ENCODE results near the gene CENPB. TPM values are rescaled to one million over a fixed set of nuclear protein-coding genes. Genes with fewer than 3 reads are reported as not detected.

CENPB gene
- polyA plus RNA-seq, 1 donor (not counting 4 experiments of a cell fraction or from before 2014, with no cell fraction given): 18.1 TPM

GRCh38 chr20:3763671-3764601 lies 22.6 kb downstream of the CENPB start:
- Histone ChIP-seq H3K9me1 (ENCODE audit: control insufficient read depth, extremely low read depth, insufficient read depth, low read length) (no peaks in the 10 kb centered on the region), H3K4me1 (ENCODE audit: control insufficient read depth, extremely low read depth, insufficient read depth, low read length) (peaks cover 18% of the 10 kb centered on the region), H3K9me3 (ENCODE audit: control insufficient read depth, low read depth, low read length) (no peaks in the 10 kb centered on the region), H3K4me3 (ENCODE audit: control insufficient read depth in 2 of 3, extremely low read depth in 1 of 3, insufficient read depth in 2 of 3, low read depth in 1 of 3, low read length in 3 of 3) (no peak overlapping the region), H3K36me3 (ENCODE audit: control insufficient read depth in 2 of 2, extremely low read depth in 1 of 2, insufficient read depth in 2 of 2, low read length in 2 of 2) (peaks cover 4 to 10% of the 10 kb centered on the region in 2 experiments), H3K79me2 (ENCODE audit: control insufficient read depth, insufficient read depth, low read length) (peaks cover 20% of the 10 kb centered on the region), H3K4me2 (ENCODE audit: control insufficient read depth, extremely low read depth, insufficient read depth, low read depth, low read length) (no peak overlapping the region), H3K27ac (ENCODE audit: control insufficient read depth, insufficient read depth, low read length) (no peak overlapping the region), H2AFZ (ENCODE audit: control insufficient read depth, low read length) (no peak overlapping the region), H3K9ac (ENCODE audit: control insufficient read depth, extremely low read depth, insufficient read depth, low read length) (no peak overlapping the region), H4K20me1 (ENCODE audit: control insufficient read depth, extremely low read depth, insufficient read depth, low read length) (no peaks in the 10 kb centered on the region), H3K27me3 (ENCODE audit: control insufficient read depth, extremely low read depth, insufficient read depth, low read length) (no peaks in the 10 kb centered on the region)
- dilution Hi-C loops (cut with MboI; ENCODE audit: extremely low pct_ligation_motif_present, low sequenced_read_pairs): no loop called here
- DNase-seq (ENCODE audit: low read depth, low spot score) (no peak), FAIRE-seq (no peak)
- TF ChIP-seq CTCF (optimal IDR thresholded peaks at IDR 0.05 in 1 of 3, IDR thresholded peaks at IDR 0.05 in 1 of 3, conservative IDR thresholded peaks at IDR 0.05 in 1 of 3; ENCODE audit: extremely low read depth in 1 of 3, insufficient read depth in 2 of 3, low read length in 3 of 3): no peak
- TF ChIP-seq EZH2 (IDR thresholded peaks at IDR 0.05; ENCODE audit: low read length): no peak

GRCh38 chr20:3760655-3761348 lies 25.7 kb downstream of the CENPB start:
- no peak for FAIRE-seq
- H3K9ac ChIP-seq (ENCODE audit: control insufficient read depth, extremely low read depth, insufficient read depth, low read length): no peak overlapping the region
- dilution Hi-C loops (cut with MboI; ENCODE audit: extremely low pct_ligation_motif_present, low sequenced_read_pairs): no loop called here

More at GRCh38 chr20:3760655-3761348, 25.7 kb downstream of the CENPB start:
- no peaks in the 10 kb centered on the region for H3K9me3 ChIP-seq (ENCODE audit: control insufficient read depth, low read depth, low read length)
- peaks cover 7% of the 10 kb centered on the region for H3K79me2 ChIP-seq (ENCODE audit: control insufficient read depth, insufficient read depth, low read length)
- no peak for TF ChIP-seq CTCF (optimal IDR thresholded peaks at IDR 0.05 in 1 of 3, IDR thresholded peaks at IDR 0.05 in 1 of 3, conservative IDR thresholded peaks at IDR 0.05 in 1 of 3; ENCODE audit: extremely low read depth in 1 of 3, insufficient read depth in 2 of 3, low read length in 3 of 3)
- no peak for TF ChIP-seq EZH2 (IDR thresholded peaks at IDR 0.05; ENCODE audit: low read length)
- no peak for DNase-seq (ENCODE audit: low read depth, low spot score)
- no peaks in the 10 kb centered on the region for H4K20me1 ChIP-seq (ENCODE audit: control insufficient read depth, extremely low read depth, insufficient read depth, low read length)
- H3K4me2 ChIP-seq (ENCODE audit: control insufficient read depth, extremely low read depth, insufficient read depth, low read depth, low read length): no peak overlapping the region
- no peaks in the 10 kb centered on the region for H3K4me1 ChIP-seq (ENCODE audit: control insufficient read depth, extremely low read depth, insufficient read depth, low read length)
- no peak overlapping the region for H3K4me3 ChIP-seq (ENCODE audit: control insufficient read depth in 2 of 3, extremely low read depth in 1 of 3, insufficient read depth in 2 of 3, low read depth in 1 of 3, low read length in 3 of 3)
- H2AFZ ChIP-seq (ENCODE audit: control insufficient read depth, low read length): no peak overlapping the region
- no peaks in the 10 kb centered on the region for H3K27me3 ChIP-seq (ENCODE audit: control insufficient read depth, extremely low read depth, insufficient read depth, low read length)
- no peak overlapping the region for H3K27ac ChIP-seq (ENCODE audit: control insufficient read depth, insufficient read depth, low read length)
- H3K9me1 ChIP-seq (ENCODE audit: control insufficient read depth, extremely low read depth, insufficient read depth, low read length): no peaks in the 10 kb centered on the region
- peaks cover 4 to 16% of the 10 kb centered on the region in 2 experiments for H3K36me3 ChIP-seq (ENCODE audit: control insufficient read depth in 2 of 2, extremely low read depth in 1 of 2, insufficient read depth in 2 of 2, low read length in 2 of 2)

Measured in keratinocyte (primary cell).